ENCODE data around the gene CCDC127.
"Not testable (repeated sequence)": the region's sequence is repeated elsewhere in the genome, so short reads cannot be mapped to it uniquely, and the experiment has no call there.

CCDC127 gene

DNA sequence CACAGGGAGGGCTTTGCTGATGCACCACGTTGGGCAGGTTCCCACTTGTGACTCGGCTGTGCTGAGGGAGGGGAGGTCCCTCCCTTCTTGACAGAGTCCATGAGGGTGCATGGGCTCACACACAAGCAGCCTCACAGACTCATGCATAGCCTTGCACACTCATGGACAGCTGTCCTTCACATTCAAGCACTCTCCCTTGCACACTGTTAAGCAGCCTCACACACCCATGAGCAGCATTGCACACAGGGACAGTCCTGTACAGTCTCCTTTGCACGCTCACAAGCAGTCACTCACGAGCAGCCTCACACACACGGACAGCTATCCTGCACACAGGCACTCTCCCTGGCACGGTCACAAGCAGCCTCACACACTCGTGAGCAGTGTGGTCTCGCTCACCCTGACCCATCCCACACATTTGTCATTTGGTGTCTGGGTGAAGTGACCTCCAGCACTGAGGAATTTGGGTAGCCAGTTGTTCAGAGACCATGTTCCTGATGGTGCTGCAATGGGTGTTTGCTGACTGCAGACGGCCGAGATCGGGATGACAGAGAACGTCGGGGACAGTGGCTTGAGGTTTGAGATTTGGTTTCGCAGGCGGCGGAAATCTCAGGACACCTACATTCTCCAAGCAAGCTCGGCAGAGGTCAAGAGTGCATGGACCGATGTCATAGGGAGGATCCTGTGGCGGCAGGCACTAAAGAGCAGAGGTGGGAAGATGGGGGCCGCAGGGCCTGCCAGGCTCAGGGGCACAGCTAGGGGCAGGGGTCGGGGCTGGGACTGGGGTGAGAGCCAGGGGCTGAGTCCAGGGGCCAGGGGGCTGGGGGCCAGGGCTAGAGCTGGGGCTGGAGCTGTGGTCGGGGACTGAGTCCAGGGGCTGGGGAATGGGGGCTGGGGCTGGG is 44.3 kb downstream of the CCDC127 start:
- DNase-seq (ENCODE audit: low read depth, low spot score), result no peak

DNA sequence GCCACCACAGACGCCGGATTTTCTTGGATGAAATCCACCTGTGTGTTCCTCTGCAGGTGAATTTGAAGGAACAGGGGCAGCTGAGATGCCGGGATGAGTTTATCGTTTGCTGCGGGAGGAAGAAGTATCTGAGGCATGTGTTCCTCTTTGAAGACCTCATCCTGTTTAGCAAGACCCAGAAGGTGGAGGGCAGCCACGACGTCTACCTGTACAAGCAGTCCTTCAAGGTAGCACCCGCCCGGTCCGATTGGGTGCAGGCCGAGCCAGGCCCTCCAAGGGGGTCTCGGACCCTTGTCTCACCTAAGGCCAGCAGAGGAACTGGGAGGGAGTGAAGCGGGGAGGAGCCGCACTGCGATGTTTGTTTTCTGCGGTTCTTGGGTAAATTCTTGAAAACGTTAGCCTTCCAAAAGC is 45.1 kb downstream of the CCDC127 start:
- no peak for DNase-seq (ENCODE audit: low read depth, low spot score)

DNA sequence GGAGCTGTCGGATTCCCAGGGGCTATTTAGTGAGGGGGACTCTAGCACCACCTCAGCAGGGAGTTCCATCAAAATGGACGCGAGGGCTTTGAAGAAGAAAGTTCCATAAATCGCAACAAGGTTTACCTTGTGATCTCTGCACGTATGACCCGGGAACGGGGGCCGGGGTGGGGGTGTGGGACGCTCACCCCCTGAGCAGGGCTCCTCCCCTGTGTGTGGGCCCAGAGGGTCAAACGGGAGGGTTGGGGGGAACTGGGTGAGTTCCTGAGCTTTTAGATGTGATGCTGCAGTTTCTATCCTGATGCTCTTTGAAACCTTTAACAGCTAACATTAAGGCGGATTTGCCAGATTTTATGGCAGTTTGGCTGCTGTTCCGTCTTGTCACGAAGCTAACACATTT is 45.5 kb downstream of the CCDC127 start:
- no peak for DNase-seq (ENCODE audit: low read depth, low spot score)

DNA sequence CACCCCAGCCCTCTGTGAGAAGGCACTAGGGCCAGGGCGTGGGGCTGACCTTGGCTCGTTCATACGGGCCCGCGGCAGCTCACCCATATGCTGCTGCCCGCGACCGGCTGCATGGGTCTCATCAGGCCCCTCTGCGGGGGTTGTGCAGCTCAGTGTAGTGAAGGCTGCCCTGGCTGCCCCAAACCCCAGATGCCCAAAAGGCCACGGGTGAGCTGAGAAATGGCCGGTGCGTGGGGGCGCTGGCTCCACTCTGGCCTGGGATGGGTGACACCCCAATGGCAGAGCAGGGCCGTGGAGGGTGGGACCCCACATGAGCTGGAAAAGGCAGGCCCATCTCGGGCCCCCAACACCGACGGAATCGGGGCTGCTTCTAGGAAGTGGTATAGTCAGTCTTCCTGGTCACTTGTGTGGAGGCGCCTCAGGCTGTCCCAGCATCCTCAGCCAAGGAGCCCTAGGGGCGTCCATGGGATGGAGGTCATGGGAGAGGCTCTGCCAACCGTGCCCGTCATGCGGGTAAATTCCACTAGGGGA is 46.1 kb downstream of the CCDC127 start:
- no peak for DNase-seq (ENCODE audit: low read depth, low spot score)

DNA sequence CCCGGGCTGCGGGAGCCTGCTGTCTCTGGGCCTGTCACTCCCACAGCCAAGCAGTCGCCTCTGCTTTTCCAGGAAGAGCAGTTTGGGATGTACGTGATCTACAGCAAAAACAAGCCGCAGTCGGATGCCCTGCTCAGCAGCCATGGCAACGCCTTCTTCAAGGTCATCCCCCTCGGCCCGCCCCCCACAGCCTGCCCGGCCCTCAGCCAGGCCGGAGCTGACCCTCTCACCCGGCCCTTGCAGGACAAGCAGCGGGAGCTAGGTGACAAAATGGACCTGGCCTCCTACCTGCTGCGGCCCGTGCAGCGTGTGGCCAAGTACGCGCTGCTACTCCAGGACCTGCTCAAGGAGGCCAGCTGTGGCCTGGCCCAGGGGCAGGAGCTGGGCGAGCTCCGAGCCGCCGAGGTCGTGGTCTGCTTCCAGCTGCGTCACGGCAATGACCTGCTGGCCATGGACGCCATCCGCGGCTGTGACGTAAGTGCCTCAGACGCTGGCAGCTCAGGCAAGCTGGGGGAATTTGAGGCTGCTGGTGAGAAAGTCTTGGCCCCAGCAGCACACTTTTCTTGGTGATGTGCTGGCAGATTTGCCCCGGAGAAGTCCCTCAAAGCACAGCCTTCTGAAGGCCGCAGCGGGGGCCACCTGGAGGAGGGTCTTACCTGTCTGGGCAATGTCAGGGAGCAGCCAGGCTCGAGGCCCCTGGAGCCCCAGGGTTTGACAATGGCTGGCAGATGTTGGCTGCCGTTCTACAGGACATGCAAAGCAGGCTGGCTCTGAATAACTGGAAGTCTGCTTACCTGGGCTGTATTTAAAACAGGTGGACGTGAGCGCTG is 46.8 kb downstream of the CCDC127 start:
- DNase-seq (ENCODE audit: low read depth, low spot score), result no peak

DNA sequence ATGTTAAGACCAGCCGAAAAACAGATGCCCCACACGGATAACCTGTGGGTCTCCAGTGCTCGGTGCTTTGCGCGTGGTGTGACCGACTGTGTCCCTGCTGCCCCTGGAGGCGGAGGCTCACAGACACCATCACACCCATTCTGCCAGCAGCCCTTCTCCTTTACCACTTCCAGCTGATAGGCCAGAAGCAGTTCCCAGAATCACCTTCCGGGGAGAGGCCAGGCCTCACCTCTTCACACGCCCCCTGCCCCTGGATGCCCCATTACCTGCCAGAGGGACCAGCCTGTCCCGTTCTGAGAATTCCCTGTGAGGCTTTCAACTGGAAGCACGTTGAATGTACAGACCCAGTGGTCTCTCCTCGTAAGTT is 48.2 kb downstream of the CCDC127 start:
- no peak for DNase-seq (ENCODE audit: low read depth, low spot score)

DNA sequence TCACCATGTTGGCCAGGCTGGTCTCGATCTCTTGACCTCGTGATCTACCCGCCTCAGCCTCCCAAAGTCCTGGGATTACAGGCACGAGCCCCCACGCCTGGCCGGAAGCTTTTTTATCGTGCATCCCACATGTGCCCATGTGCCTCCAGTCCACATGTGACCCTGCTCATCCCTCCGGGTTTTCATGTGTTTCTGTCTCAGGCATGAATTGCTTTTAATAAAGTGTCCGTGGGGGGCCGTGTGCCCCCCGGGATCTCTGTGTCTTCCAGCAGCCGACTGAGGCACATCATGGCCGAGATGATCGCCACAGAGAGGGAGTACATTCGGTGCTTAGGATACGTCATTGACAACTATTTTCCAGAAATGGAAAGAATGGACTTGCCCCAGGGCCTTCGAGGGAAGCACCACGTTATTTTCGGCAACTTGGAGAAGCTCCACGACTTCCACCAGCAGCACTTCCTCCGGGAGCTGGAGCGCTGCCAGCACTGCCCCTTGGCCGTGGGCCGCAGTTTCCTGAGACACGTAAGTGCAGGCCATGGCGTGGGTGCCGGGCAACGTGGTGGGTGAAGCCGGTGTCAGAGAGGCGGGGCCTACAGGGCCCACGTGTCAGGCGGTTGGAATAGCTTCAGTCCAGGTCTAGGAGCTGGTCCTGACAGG is 48.8 kb downstream of the CCDC127 start:
- DNase-seq (ENCODE audit: low read depth, low spot score), result no peak

DNA sequence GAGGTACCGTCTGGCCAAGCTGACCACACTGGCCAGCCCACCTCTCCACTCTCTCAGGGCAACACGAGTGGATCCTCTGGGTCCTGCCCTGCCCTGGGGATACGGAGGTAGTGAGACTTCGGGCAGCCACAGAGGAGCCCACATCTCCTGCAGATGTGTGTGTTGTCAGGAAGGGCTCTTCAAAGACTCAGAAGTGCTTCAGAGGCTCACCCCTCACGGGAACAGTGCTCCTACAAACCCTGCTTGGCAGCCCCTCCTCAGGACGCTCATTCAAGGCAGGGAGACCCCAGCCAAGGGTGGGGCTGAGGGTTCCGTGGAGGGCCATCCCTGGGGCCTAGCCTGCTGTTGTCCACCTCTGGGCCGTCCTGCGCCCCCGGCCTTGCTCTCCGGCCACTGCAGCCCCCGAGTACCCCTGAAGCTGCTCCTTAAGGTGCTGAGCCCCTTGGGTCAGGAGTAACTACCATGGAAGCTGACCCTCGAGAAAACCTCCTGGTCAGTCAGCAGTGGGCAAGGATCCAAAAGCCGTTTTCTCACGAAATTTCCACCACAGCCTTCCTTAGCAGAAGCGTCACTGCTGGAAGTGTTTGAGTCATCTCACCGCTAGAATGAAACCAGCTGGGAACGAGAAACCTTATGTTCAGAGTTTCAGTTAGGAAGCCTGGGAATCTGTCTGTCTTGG is 49.8 kb downstream of the CCDC127 start:
- no peak for DNase-seq (ENCODE audit: low read depth, low spot score)

DNA sequence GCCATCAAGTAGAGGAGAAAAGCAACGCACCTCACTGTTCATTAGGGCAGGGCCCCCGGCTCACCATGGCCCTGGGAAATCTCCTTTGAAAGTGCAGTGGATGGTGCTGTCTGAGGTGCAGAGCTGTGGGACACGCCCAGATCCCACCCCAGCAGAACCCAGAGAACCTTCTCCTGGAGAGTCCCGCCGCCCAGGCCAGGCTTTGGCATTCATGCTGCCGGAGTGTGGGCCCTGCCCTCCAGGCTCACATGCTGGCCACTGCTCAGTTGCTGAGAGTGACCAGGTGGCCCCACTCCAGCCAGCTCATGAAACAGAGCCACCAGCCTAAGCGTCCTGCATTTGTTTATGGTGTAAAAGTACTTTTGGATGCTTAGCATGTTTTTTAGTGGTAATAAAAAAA is 50.4 kb downstream of the CCDC127 start:
- DNase-seq (ENCODE audit: low read depth, low spot score), result no peak

DNA sequence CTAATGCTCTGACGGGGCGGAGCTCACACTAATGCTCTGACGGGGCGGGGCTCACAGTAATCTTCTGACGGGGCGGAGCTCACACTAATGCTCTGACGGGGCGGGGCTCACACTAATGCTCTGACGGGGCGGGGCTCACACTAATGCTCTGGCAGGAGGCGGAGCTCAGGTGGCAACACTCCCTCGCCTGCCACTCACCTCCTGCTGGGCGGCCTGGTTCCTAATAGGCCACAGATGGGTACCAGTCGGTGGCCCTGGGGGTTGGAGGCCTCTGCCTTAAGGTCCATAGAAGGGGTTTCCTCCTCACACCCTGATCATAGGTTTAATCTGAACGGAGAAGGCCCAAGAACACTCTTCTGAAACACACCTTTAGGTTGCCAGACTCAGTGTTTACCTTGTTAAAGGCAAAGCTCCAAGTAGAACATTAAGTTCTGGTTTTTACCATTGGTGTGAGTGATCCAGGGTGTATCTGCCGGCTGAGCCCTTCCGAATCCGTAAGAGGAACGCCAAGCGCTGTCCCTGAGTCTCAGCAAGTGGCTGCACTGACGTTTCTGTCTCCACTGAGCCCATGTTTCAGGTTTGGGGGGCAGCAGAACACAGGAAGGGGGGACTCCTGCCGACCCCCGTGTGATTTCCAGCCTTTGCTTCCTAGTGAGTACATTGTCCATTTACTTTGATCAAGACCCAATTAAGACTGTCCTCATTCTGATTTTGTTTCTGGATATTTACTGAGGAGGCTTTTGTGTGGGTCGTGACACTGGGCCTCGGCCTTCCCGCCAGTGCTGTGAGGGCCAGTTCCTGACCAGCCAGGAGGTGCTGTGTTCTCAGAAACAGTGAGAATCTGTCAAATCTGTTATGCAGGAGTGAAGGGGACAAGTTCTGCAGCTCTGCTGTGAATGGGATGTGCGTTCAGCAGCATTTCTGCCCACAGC is 51.2 kb downstream of the CCDC127 start:
- DNase-seq (ENCODE audit: low read depth, low spot score), result no peak

DNA sequence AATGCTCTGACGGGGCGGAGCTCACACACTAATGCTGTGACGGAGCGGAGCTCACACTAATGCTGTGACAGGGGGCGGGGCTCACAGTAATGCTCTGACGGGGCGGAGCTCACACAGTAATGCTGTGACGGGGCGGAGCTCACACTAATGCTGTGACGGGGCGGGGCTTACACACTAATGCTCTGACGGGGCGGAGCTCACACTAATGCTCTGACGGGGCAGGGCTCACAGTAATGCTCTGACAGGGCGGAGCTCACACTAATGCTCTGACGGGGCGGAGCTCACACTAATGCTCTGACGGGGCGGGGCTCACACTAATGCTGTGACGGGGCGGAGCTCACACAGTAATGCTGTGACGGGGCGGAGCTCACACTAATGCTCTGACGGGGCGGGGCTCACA is 53.2 kb downstream of the CCDC127 start:
- DNase-seq (ENCODE audit: low read depth, low spot score), result not testable (repeated sequence)

DNA sequence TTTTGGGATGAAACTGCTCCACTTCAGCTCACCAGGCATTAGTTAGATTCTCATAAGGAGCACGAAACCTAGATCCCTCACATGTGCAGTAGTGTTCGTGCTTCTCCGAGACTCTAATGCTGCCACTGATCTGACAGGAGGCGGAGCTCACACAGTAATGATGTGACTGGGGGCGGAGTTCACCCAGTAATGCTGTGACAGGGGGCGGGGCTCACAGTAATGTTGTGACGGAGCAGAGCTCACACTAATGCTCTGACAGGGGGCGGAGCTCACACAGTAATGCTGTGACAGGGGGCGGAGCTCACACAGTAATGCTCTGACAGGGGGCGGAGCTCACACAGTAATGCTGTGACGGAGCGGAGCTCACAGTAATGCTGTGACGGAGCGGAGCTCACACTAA is 53.7 kb downstream of the CCDC127 start:
- no peak for DNase-seq (ENCODE audit: low read depth, low spot score)

DNA sequence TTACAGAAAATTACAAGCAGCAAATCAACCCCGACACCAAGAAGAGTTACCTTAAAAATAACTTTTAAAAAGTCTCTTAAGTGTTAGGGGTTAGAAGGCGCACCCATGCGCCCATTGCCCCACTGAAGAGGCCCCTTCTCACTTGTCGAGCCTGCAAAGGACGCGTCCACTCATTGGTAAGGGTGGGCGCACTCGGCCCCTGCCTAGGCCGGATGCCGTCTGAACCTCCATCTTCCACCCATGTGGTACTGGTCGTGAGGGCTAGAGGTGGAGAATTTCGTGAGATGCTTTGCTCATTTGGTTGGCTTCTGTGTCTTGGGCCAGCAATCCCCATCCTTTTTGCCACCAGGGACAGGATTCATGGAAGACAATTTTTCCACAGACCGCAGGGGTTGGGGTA is 54.1 kb downstream of the CCDC127 start:
- DNase-seq (ENCODE audit: low read depth, low spot score), result no peak

DNA sequence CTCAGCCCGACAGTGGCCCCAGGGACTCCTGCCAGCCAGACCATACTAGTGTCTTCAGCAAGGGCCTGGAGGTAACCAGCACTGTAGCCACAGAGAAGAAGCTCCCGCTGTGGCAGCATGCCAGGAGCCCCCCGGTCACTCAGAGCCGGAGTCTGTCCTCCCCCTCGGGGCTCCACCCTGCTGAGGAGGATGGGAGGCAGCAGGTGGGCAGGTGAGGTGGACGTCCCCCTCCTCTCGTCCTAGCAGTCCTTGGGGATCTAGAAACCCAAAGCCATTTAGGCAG is 54.7 kb downstream of the CCDC127 start:
- no peak for DNase-seq (ENCODE audit: low read depth, low spot score)

DNA sequence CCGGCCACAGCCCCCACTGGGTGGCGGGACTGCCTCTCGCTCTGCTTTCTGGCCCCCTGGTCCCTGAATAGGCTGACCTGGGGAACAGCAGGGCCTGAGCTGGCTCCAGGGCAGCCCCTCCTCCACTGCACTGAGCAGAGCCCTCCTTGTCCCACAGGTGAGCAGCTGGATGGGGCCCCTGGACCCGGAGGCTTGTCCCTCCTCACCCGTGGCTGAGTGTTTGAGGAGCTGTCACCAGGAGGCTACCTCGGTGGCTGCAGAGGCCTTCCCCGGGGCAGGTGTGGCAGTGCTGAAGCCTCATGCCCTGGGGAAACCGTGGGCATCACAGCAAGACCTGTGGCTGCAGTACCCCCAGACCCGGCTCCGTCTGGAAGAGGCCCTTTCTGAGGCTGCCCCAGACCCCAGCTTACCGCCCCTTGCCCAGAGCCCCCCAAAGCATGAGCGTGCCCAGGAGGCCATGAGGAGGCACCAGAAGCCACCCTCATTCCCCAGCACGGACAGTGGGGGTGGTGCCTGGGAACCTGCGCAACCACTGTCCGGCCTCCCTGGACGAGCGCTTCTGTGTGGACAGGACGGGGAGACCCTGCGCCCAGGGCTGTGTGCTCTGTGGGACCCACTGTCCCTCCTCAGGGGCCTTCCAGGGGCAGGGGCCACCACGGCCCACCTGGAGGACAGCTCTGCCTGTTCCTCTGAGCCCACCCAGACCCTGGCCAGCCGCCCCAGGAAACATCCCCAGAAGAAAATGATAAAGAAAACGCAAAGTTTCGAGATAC is 55.2 kb downstream of the CCDC127 start:
- no peak for DNase-seq (ENCODE audit: low read depth, low spot score)

DNA sequence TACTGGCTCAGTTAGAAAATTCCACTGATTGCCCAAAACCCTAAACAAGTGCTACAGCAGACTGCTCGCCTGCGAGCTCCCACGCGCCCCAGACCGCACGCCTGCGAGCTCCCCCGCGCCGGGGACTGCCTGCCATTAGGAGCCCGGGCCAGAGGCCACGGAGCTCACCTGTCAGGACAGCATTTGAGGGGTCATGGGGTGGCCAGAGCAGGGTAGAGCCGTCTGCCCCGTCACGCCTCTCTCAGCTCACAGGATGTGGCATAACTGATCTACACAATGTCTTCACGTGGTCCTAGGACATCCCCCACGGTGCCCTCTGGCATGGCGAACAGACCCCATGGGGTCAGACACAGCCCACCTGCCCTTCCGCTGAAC is 55.8 kb downstream of the CCDC127 start:
- DNase-seq (ENCODE audit: low read depth, low spot score), result no peak

DNA sequence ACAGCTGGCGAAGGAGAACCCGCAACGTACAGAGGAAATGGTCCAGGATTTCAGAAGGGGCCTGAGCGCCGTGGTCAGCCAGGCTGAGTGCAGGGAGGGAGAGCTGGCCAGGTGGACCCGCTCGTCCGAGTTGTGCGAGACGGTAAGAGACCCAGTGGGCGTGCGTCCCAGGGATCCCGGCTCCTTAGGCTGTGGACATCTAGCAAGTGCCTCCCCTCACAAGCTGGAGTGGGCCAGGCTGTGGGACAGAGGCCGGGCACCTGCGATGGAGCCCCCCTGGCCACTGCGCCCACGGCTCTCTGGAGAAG is 56.2 kb downstream of the CCDC127 start:
- no peak for DNase-seq (ENCODE audit: low read depth, low spot score)

DNA sequence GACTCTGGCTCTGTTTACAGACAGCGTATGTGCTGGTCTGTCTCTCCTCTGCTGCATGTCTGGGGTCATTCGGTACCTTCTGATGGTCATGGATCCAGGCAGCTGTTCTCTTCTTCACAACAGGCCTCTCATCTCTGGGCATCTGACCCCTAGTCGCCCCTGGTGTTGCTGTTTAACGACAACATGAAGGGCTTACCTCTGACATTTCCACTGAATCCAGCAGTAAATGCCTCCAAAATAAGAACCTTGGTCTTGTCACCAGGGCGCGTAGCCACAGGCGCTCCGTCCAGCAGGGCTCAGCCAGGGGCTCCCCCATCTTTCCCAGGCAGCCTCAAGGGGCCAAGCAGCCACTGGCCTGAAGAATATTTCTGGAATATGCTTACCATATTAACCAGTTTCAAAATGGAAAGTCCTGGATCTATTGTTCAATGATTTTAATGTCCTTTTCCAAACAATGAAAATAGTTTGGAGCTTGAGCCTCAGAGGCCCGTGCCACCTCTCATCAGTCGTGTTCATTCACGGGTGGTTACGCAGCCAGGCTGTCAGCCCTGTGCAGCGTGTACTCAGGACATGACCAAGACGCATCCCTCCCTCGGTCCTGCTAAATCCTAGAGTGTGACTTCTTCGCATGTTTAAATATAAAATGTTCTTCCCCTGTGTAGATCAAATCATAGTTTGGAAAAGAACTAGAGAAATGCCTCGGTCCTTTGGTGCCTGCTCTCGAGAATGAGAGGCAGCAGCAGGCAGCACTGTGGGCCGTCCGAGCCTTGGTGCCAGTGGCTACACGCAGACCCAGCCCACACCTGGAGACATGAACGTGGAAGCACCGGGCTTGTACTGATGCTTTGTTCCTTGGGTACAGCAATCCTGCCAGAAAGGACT is 56.8 kb downstream of the CCDC127 start:
- DNase-seq (ENCODE audit: low read depth, low spot score), result no peak

DNA sequence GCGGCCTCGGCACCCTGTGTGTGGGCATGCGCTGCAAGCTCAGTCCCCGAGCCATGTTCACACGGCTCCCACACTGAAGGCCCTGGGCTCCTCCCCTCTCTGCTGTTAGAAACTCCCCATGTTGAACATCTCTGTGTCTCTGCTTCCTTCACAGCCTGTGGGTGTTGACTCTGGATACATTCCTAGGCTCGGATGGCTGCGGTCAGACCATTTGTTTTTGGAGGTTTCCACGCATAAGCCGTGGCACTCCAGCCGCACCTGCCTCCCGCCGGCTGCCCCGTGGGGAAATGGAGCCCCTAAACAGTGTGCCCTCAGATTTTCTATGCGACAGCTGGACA is 57.8 kb downstream of the CCDC127 start:
- no peak for DNase-seq (ENCODE audit: low read depth, low spot score)

All from activated CD4-positive, CD25-positive, alpha-beta regulatory T cell treated with anti-CD3 and anti-CD28 coated beads, Interleukin-2, amount 50 U/mL, for 16 hours (primary cell).